ENCODE data around the gene POC1A. TPM values are rescaled to one million over a fixed set of nuclear protein-coding genes. Genes with fewer than 3 reads are reported as not detected.

POC1A gene
- total and polyA plus RNA-seq, 2 of the 8 experiments (the other 6 are each of a cell fraction or from before 2014, with no cell fraction given), result 35.7 to 39.2 TPM

DNA sequence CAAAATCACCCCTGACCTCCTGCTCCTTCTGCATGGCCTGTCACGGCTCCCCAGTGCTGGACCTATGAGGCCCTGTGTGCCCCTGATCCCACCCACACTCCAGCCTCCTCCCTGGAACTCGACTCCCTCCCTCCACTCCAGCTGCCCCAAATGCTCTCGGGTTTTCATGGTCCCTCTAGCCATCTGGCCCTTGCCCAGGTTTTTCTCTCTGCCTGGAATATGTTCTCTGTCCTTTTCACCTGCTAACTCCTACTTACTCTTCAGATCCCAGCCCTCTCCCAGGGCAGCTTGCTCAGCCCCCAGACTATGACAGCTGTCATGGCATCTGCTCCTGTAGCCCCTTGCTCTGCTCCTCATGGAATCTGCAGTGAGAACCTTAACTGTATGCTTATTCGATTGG lies 128.2 kb downstream of the POC1A start (continued):
- TF ChIP-seq CBX8 (IDR thresholded peaks at IDR 0.05; ENCODE audit: borderline replicate concordance, low read depth, low read length), result no peak
- TF ChIP-seq KDM1A (IDR thresholded peaks at IDR 0.05; ENCODE audit: borderline replicate concordance, low read length), result no peak
- no peak for TF ChIP-seq SAP30 (IDR thresholded peaks at IDR 0.05; ENCODE audit: insufficient read depth, insufficient replicate concordance, low read length)
- TF ChIP-seq HDAC2 (IDR thresholded peaks at IDR 0.05; ENCODE audit: borderline replicate concordance in 1 of 2, low read depth in 2 of 2, low read length in 2 of 2), result no peak
- no peak for TF ChIP-seq SUZ12 (IDR thresholded peaks at IDR 0.05; ENCODE audit: low read length)

Measured in H1 (cell line).